Stimulated activated naive CD8-positive, alpha-beta T cell treated with anti-CD3 and anti-CD28 coated beads, Interleukin-15, amount 100 ng/mL, for 72 hours (primary cell): ENCODE results near the gene EGLN3.

ENCODE experiments used
- ATAC-seq: fragments of 150-1000 bp; cut with Tn5 transposase; 2 replicates; pipeline ENCODE4 v1.10.0; 2021; ENCODE audit warnings: mild to moderate bottlenecking, moderate library complexity
- DNase-seq, 2 donors: peaks; one replicate each; pipeline ENCODE4 v3.0.0; 2021 to 2022
- H3K27ac Mint-ChIP-seq, 2 donors: one replicate each; pipeline ENCODE4 v1.8.0; 2022; ENCODE audit warnings: mild to moderate bottlenecking in 2 of 2, mixed read lengths in 2 of 2, moderate library complexity in 2 of 2
- H3K27me3 Mint-ChIP-seq: one replicate; pipeline ENCODE4 v1.8.0; 2022; ENCODE audit warnings: mixed read lengths
- H3K4me1 Mint-ChIP-seq: one replicate; pipeline ENCODE4 v1.8.0; 2022; ENCODE audit warnings: mild to moderate bottlenecking, mixed read lengths
- H3K4me3 Mint-ChIP-seq, 2 donors: one replicate each; pipeline ENCODE4 v1.8.0; 2022; ENCODE audit warnings: mild to moderate bottlenecking in 2 of 2, mixed read lengths in 2 of 2, moderate library complexity in 1 of 2
- H3K9me3 Mint-ChIP-seq, 2 donors: one replicate each; pipeline ENCODE4 v1.8.0; 2022; ENCODE audit warnings: mixed read lengths in 2 of 2

The EGLN3 gene

GRCh38 chr14:33949411-33949893 lies 1.4 kb downstream of the EGLN3 start:
- Mint-ChIP-seq H3K9me3 (no peaks in the 10 kb centered on the region), H3K4me1 (peaks cover 39% of the 10 kb centered on the region), H3K27me3 (peaks cover 67% of the 10 kb centered on the region), H3K4me3 (no peak overlapping the region), H3K27ac (no peak overlapping the region)
- no peak for ATAC-seq
- no peak for DNase-seq

- Mint-ChIP-seq H3K4me1 (peaks cover 39% of the 10 kb centered on the region), H3K9me3 (no peaks in the 10 kb centered on the region), H3K4me3 (peak overlapping the region in 1 of 2 donors; percentile 25), H3K27me3 (peaks cover 63% of the 10 kb centered on the region), H3K27ac (no peak overlapping the region)
- ATAC-seq (no peak), DNase-seq (no peak)
Measured at GRCh38 chr14:33948869-33949408, 1.9 kb downstream of the EGLN3 start.

GRCh38 chr14:33948145-33948868 lies 2.6 kb downstream of the EGLN3 start:
- Mint-ChIP-seq H3K27ac (no peak overlapping the region), H3K27me3 (peaks cover 57% of the 10 kb centered on the region), H3K4me3 (no peak overlapping the region), H3K4me1 (peaks cover 39% of the 10 kb centered on the region), H3K9me3 (no peaks in the 10 kb centered on the region)
- DNase-seq: no peak
- ATAC-seq: no peak

- Mint-ChIP-seq H3K9me3 (no peaks in the 10 kb centered on the region), H3K27ac (no peak overlapping the region), H3K4me3 (peak overlapping the region in 1 of 2 donors; percentile 46), H3K4me1 (peaks cover 39% of the 10 kb centered on the region), H3K27me3 (peaks cover 42% of the 10 kb centered on the region)
- DNase-seq (no peak), ATAC-seq (no peak)
Measured at GRCh38 chr14:33946679-33947476, 4.0 kb downstream of the EGLN3 start.

- DNase-seq (no peak), ATAC-seq (no peak)
- Mint-ChIP-seq H3K4me3 (no peak overlapping the region), H3K9me3 (no peaks in the 10 kb centered on the region), H3K4me1 (peaks cover 28% of the 10 kb centered on the region), H3K27me3 (peaks cover 28% of the 10 kb centered on the region), H3K27ac (no peak overlapping the region)
Measured at GRCh38 chr14:33945210-33946088, 5.4 kb downstream of the EGLN3 start.

GRCh38 chr14:33943096-33943883 lies 7.6 kb downstream of the EGLN3 start:
- ATAC-seq (no peak), DNase-seq (no peak)
- H3K4me3 Mint-ChIP-seq: no peak overlapping the region
- peaks cover 11% of the 10 kb centered on the region for H3K4me1 Mint-ChIP-seq
- H3K27ac Mint-ChIP-seq: no peak overlapping the region
- H3K9me3 Mint-ChIP-seq: no peaks in the 10 kb centered on the region
- H3K27me3 Mint-ChIP-seq: peaks cover 6% of the 10 kb centered on the region

- Mint-ChIP-seq H3K27me3 (no peaks in the 10 kb centered on the region), H3K9me3 (no peaks in the 10 kb centered on the region), H3K4me1 (peaks cover 6% of the 10 kb centered on the region), H3K27ac (no peak overlapping the region), H3K4me3 (no peak overlapping the region)
- ATAC-seq (no peak), DNase-seq (no peak)
Measured at GRCh38 chr14:33941718-33942117, 9.2 kb downstream of the EGLN3 start.

GRCh38 chr14:33940561-33941011 lies 10.3 kb downstream of the EGLN3 start:
- Mint-ChIP-seq H3K27me3 (no peaks in the 10 kb centered on the region), H3K4me3 (no peak overlapping the region), H3K27ac (no peak overlapping the region), H3K4me1 (no peaks in the 10 kb centered on the region), H3K9me3 (no peaks in the 10 kb centered on the region)
- DNase-seq (no peak), ATAC-seq (no peak)

GRCh38 chr14:33938131-33938949 lies 12.5 kb downstream of the EGLN3 start:
- no peak overlapping the region for H3K4me3 Mint-ChIP-seq
- H3K27me3 Mint-ChIP-seq: no peaks in the 10 kb centered on the region
- DNase-seq: no peak
- no peaks in the 10 kb centered on the region for H3K9me3 Mint-ChIP-seq
- ATAC-seq: no peak
- no peak overlapping the region for H3K27ac Mint-ChIP-seq
- no peaks in the 10 kb centered on the region for H3K4me1 Mint-ChIP-seq

- H3K4me1 Mint-ChIP-seq: no peaks in the 10 kb centered on the region
- H3K4me3 Mint-ChIP-seq: no peak overlapping the region
- no peak for DNase-seq
- no peaks in the 10 kb centered on the region for H3K27me3 Mint-ChIP-seq
- ATAC-seq: no peak
- no peaks in the 10 kb centered on the region for H3K9me3 Mint-ChIP-seq
- H3K27ac Mint-ChIP-seq: no peak overlapping the region
Measured at GRCh38 chr14:33936391-33936790, 14.5 kb downstream of the EGLN3 start.

GRCh38 chr14:33934938-33935337 lies 15.9 kb downstream of the EGLN3 start:
- Mint-ChIP-seq H3K9me3 (no peaks in the 10 kb centered on the region), H3K4me1 (no peaks in the 10 kb centered on the region), H3K27me3 (no peaks in the 10 kb centered on the region), H3K4me3 (no peak overlapping the region), H3K27ac (no peak overlapping the region)
- DNase-seq: no peak
- no peak for ATAC-seq

- no peak overlapping the region for H3K27ac Mint-ChIP-seq
- no peak for DNase-seq
- H3K4me3 Mint-ChIP-seq: no peak overlapping the region
- H3K4me1 Mint-ChIP-seq: no peaks in the 10 kb centered on the region
- no peaks in the 10 kb centered on the region for H3K9me3 Mint-ChIP-seq
- ATAC-seq: no peak
- no peaks in the 10 kb centered on the region for H3K27me3 Mint-ChIP-seq
Measured at GRCh38 chr14:33934043-33934750, 16.7 kb downstream of the EGLN3 start.

- ATAC-seq (no peak), DNase-seq (no peak)
- no peaks in the 10 kb centered on the region for H3K4me1 Mint-ChIP-seq
- no peak overlapping the region for H3K27ac Mint-ChIP-seq
- H3K27me3 Mint-ChIP-seq: no peaks in the 10 kb centered on the region
- no peak overlapping the region for H3K4me3 Mint-ChIP-seq
- H3K9me3 Mint-ChIP-seq: no peaks in the 10 kb centered on the region
Measured at GRCh38 chr14:33933386-33933933, 17.4 kb downstream of the EGLN3 start.
